ENCODE data around the gene PARP14.
"Not testable (repeated sequence)": the region's sequence is repeated elsewhere in the genome, so short reads cannot be mapped to it uniquely, and the experiment has no call there.

PARP14 gene

GRCh38 chr3:122680475-122681283, at the start of gene PARP14:
Gene PARP14 (plus strand): TSS chr3:122680839. CDS start chr3:122680884, 45 bp downstream.
- DNase-seq (ENCODE audit: low spot score), result peak; percentile 70

GRCh38 chr3:122635789-122636188, 44.9 kb upstream of the PARP14 start:
- DNase-seq (ENCODE audit: low spot score), result no peak

GRCh38 chr3:122636697-122637096, 43.9 kb upstream of the PARP14 start:
- no peak for DNase-seq (ENCODE audit: low spot score)

DNA sequence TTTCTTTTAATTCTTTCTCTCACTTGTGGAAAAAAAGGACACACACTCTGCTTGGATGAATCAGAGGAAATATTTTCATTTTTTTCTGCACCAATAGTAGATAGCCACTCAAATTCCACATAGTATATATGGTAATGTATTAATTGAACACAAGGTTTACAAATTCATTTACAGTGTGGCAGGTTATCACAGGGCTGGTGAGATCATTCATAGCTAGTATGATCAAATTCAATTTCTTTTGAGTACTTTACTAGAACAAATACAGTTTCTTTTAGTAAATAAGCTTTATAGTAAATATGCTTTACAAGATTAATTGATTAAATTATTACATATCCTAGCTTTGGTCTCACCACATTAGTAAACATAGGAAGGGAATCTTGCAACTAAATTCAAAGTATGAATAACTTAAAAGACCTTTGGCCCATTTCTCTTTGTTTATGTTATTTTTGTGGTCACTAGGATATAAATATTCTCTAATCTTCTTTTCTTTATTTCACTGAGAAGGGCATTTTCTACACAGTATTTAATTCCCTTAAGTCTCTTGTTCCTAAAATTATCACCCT, 40.1 kb upstream of the PARP14 start:
- DNase-seq (ENCODE audit: low spot score), result no peak

GRCh38 chr3:122642935-122643334, 37.7 kb upstream of the PARP14 start:
- peak; percentile 43 for DNase-seq (ENCODE audit: low spot score)

DNA sequence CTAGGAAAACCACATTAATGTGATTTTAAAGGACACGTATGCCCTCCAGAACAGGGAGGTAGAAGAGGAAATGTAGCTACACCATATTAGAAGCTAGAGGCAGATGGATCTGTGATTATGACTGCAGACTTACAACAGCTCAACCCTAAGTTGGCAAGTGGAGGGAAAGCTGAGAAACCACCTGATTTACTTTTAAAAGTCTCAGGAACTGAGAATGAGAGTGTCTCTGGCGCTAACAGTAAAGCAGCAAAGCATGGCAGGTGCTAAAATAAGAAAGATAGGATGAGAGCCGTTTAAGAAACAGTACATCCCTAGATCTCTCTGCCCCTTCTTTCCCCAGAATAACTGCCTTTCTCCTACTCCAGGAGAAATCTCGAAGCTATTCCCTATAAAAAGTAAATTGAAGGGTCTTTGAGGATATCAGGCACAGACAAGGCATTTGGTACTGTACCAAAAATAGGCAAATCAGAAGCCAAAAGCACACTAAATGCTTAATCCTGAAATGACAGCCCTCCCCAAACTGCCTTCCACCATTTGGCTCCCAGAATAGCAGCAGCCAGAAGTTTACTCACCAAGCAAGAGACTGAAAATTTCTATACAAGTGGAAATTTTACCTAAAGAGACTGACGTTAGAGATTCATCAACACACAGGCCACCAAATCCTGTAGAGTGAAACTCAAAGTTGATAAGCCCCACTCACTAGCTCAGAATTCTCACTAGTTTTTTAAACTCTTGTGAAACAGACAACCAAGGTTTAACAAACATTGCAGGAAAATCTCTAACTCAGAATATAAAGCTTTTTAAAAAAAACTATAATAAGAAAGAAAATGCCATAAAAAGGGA, 34.3 kb upstream of the PARP14 start:
- DNase-seq (ENCODE audit: low spot score), result peak; percentile 23

GRCh38 chr3:122651233-122651907, 29.3 kb upstream of the PARP14 start:
- not testable (repeated sequence) for DNase-seq (ENCODE audit: low spot score)

DNA sequence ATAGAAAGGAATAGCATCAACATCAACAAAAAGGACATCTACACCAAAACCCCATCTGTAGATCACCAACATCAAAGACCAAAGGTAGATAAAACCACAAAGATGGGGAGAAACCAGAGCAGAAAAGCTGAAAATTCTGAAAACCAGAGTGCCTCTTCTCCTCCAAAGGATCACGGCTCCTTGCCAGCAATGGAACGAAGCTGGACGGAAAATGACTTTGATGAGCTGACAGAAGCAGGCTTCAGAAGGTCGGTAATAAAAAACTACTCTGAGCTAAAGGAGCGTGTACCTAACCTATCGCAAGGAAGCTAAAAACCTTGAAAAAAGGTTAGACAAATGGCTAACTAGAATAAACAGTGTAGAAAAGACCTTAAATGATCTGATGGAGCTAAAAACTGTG, 28.7 kb upstream of the PARP14 start:
- not testable (repeated sequence) for DNase-seq (ENCODE audit: low spot score)

- DNase-seq (ENCODE audit: low spot score), result not testable (repeated sequence)
These were observed 22.3 kb upstream of the PARP14 start for GRCh38 chr3:122658336-122658735.

- no peak for DNase-seq (ENCODE audit: low spot score)
These were observed 20.2 kb upstream of the PARP14 start for GRCh38 chr3:122660297-122660974.

GRCh38 chr3:122661633-122662032, 19.0 kb upstream of the PARP14 start:
- DNase-seq (ENCODE audit: low spot score), result peak; percentile 20

GRCh38 chr3:122662505-122662904, 18.1 kb upstream of the PARP14 start:
- DNase-seq (ENCODE audit: low spot score), result no peak

DNA sequence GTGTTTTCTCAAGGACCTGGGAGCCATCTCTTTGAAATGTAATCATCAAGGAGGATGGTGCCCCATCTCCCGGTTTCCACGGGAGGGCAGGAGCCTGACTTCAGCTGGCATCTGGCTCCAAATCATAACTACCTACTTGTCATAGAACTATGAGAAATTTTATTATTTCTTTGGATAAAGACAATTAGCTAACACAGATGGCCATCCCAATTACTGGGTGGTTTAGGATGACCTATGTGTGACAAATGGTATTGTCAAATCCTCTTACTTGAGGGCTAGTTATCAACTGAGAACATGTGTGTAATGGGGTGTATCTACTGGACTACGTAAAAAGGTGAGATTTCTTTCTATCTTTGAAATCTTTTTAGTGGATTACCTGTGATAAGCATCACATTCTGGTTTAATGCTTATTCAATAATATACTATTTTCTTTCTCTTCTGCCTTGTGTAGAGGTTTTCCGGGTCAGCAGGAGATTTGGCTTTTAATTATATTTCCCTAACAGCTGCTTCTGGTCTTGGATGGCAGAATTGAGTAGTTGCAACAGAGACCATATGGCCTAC, 15.3 kb upstream of the PARP14 start:
- DNase-seq (ENCODE audit: low spot score), result no peak

- DNase-seq (ENCODE audit: low spot score), result no peak
These were observed 14.8 kb upstream of the PARP14 start for GRCh38 chr3:122665881-122666280.

DNA sequence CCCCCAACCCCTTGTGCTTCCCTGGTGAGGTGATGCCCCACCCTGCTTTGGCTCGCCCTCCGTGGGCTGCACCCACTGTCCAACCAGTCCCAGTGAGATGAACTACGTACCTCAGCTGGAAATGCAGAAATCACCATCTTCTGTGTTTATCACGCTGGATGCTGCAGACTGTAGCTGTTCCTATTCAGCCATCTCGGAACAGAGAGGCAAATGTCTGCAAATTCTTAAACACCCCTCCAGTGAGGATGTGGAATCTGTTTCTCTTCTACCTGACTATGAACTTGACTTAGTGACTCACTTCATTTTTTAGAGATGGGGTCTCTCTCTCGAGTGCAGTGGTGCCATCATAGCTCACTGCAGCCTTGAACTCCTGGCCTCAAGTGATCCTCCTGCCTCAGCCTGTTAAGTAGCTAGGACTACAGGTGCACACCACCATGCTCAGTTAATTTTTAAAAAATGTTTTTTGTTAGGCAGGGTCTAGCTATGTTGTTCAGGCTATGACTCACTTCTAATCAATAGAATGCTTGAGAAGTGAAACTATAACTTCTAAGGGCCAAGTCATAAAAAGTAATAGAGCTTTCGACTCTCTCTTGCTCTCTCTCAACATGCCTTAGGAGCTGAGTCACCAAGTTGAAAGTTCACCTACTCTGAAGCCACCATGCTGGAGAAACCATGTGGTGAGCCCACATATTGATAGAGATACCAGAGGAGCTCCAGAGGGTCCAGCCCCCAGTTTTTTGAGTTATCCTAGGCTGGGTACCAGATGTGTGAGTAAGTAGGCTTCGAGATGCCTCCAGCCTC, 11.5 kb upstream of the PARP14 start:
- peak; percentile 4 for DNase-seq (ENCODE audit: low spot score)

DNA sequence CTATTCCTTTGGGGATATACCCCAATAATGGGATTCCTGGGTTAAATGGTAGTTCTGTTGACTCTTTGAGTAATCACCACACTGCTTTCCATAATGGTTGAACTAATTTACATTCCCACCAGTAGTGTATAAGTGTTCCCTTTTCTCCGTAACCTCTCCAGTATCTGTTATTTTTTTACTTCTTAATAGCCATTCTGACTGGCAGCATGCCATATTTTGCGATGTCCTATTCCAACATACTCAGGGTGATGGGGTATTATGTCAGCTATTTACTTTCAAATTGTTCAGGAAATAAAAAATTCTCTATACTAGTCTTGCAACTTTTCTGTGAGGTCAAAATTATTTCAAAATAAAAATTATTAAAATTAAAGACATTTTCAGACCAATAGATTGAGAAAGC, 9.1 kb upstream of the PARP14 start:
- no peak for DNase-seq (ENCODE audit: low spot score)

DNA sequence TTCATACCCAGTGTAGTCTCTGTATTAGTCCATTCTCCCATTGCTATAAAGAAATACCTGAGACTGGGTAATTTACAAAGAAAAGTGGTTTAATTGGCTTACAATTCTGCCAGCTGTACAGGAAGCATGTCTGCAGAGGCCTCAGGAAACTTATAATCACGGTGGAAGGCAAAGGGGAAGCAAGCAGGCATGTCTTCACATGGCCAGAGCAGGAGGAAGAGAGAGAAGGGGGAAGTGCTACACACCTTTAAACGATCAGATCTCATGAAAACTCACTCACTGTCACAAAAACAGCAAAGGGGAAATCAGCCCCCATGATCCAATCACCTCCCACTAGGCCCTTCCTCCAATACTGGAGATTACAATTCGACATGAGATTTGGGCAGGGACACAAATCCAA, 6.3 kb upstream of the PARP14 start:
- DNase-seq (ENCODE audit: low spot score), result no peak

DNA sequence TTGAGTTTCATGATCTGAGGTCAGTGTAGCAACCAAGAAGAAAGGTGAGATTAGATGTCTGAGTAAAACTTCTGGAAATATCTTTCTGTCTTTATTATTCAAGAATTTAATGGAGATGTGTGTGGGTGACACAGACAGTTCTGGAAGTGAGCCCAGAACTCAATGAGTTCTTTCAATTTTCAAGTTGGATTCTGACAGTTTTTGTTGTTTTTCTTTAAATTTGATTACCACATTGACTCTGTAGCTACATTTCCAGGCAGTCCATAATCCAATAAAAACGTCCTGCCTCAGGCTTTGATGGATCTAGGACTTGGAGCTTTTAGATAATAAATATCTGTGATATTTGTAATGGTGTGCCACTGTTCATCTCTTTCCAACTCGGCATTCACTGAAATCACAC, 3.9 kb upstream of the PARP14 start:
- DNase-seq (ENCODE audit: low spot score), result no peak

DNA sequence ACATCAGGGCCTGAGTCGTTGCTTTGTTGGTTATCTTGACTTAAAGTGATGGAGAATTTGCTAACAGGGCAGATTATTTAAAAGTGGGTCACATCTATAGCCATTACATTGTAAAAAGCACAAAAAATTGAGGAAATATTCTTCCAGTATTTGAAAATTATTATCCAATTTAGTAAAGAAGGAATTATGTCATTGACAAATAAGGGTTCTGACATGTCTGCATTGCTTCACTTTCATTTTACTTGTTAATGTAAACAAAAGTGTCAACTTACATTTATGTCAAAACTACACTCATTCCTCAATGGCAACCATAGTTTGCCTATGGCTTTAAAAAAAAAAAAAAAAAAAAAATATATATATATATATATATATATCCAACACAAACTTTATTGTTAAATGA, 3.4 kb upstream of the PARP14 start:
- DNase-seq (ENCODE audit: low spot score), result no peak

DNA sequence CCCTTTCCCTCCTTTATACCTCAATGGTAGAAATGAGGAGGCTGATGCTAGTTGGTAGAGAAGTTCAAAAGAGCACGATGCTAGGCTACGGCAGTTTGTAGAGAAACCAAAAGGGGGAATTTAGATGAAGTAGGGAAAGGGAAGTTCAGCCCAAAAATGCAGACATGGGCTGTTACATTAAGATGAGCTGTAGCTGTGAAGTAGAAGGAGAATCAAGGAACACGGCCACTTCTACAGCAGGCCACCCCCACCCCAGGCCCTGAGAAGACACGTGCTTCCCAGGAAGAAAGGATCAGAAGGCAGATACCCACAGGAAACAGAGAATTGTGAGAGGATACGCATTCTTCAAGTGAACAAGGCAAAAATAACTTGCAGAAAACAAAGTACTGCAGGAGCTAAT, 2.1 kb upstream of the PARP14 start:
- no peak for DNase-seq (ENCODE audit: low spot score)

Data from CD4-positive, alpha-beta T cell treated with Interleukin-15 for 4 hours (primary cell).